Measurements from ENCODE around the gene LIME1.
A peak's percentile ranks its signal among the peaks of the same experiment; 100 is the strongest.

LIME1 gene

DNA sequence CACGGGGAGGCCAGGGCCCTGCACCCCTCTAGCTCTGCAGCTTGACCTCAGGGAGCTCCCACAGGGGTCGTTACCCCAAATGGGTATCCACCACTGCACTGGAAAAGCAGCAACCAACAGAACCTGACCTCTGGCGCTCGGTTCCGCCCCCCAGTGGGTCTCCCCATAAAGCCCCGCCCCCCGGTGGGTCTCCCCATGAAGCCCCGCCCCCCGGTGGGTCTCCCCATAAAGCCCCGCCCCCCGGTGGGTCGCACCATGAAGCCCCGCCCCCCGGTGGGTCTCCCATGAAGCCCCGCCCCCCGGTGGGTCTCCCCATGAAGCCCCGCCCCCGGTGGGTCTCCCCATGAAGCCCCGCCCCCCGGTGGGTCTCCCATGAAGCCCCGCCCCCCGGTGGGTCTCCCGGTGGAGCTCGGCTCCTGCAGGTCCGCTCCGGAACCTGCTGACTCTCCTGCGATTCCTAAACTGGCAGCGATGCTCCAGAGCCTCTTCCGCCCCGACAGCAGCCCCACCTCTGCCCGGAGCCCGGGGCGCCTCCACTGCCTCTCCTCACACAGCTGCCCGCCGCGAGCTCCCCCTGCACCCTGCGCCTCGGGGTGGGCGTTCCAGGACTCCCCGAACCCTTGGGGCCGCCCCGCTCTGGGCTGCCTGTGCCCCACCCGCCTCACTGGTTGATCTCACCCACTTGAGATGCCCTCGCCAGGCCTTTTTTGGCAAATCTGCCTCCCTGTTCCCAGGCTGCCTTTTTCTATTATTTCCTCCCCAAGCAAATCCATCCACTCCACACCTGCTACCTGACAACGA lies 15.2 kb downstream of the LIME1 start:
- no peak for DNase-seq

DNA sequence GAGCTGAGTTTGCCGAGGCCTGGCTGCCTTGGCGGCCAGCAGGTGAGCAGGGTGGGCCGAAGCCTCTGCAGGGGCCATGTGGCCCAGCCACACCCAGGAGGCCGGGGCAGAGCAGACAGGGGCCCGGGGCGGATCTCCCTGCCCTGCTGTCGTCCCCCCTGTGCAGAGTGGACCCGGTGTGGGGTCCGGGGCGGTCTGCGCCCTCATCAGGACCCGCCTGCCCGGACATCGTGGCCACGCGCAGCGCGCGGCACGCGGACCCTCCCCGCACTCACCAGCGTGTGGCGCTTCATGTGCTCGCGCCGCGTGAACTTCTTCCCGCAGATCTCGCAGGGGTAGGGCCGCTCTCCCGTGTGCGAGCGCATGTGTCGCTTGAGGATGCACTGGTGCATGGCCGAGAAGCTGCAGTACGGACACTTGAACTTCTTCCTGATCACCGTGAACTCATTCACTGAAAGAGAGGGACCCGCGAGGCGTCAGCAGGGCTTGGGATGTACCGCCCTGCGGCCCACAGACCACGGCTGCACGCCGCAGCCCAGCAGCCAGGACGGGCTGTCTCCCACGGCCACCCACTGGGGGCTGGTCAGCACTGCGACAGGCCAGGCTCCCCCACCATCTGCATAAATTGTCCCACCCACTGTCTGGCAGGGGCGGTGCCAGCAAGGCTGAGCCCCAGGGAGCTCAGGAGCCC lies 16.1 kb downstream of the LIME1 start:
- no peak for DNase-seq

DNA sequence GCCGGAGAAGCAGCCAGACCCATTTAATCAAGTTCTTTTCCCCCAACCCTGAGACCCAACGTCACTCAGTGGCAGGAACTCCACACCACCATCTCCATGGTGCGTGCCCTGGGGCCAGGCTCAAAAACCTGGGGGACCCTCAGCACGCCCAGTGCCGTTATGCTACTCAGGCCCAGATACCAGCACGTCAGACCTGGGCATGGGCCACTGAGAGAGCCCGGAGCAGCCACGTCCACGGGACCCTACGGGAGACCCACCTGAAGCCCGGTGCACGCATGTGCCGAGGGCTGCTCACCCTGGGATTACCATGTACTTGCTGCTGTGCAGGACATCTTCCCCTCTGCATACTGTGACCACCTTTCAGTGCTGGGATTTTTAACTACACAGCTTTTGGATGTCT lies 16.9 kb downstream of the LIME1 start:
- DNase-seq, result no peak

DNA sequence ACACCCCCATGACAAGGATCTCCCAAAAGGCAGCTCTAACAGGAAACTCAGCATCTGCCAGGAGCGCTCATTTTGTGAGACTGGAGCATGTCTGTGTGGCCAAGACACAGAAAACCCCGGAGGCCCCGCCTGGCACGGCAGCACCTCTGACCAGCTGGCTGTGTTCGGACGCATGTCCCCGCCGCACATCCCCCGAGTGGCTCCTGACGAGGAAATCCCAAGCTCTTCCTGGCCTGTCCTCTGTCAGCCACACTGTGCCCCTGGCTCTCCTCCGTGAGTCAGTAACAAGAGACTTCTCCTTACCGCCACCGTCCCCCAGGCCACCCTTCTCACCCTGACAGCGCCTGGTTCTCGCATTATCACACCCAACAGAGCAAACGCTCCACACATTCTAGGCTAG lies 17.5 kb downstream of the LIME1 start:
- DNase-seq, result no peak

DNA sequence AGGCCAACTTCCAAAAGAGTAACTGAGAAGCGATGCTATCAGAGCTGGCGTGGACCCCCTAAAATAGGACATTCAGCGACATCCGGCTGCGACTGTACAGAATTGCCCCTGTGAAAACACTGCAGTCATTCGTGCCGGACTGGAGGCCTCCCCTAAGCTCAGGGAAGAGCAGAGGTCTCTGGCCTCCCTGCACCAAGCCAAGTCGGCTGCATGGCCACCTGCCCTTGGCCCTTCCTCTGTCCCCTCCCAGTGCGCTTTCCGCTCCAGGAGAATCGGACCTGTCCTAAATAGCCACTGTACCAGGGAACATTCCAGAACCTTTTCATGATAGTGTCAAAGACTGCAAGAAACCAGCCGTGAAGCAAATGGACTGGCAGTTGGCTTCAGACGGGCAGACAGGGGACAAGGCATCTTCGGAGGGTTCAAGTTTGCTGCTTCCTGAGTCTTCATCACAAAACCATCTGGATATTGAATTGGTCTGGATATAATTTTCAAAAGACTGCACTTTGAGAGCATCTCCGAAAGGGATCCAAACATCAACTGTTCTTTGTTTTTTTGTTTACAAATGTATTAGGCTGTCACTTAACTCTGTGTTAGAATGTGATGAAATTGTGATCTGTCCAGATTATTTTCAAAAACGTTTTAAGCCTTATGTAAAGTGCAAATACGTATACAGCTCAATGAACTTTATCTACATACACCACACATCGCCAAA lies 19.6 kb downstream of the LIME1 start:
- no peak for DNase-seq

DNA sequence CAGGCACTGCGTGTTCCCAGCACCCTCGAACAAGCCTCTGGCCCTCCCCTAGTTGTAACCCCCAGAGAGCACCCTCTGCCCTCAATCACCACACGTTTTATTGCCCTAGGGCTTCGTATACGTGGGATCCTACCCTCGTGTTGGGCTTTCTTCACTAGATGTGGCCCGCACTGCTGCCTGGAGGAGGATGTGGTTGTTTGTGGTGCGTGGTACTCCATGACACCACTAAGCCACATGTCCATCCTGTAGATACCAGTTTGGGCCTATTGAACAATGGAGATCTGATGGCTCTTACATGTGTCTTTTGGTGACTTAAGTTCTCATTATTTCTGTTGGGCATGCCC lies 20.2 kb downstream of the LIME1 start:
- no peak for DNase-seq

DNA sequence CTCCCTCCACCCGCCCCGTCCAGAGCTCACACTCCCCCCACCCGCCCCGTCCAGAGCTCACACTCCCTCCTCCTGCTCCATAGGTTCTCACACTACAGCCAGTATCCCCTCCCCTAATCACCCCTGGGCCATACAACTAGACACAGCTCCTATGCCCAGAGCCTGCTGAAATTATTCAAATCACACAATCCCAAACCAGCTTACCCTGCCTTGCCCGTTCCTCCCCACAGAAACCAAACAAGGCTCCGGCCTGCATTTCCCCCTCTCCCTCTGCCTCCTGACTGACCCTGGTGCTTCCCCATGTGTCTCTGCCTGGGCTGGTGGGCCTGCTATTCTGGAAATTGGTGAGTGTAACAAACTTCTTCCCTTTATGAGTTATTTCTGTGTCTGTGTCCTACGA lies 21.7 kb downstream of the LIME1 start:
- DNase-seq, result no peak

DNA sequence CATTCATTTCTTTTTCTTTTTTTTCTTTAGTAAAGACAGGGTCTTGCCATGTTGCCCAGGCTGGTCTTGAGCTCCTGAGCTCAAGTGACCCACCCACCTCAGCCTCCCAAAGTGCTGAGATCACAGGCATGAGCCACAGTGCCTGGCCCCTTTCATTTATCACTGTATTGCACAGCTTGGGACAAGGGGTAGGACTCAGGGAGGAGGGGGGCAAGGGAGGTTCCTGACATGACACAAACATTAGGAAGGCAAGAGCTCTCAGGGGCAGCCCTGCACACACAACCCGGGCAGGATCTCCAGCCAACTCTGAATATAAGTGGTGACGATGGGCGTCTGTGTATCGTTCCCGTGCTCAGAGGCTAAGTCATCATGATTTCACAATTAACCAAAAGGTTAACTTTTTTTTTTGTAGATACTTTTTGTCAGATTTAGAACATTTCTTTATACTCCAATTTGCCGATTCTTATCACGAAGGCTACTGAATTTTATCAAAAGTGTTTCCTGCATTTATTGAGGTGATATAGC lies 23.0 kb downstream of the LIME1 start:
- DNase-seq, result no peak

DNA sequence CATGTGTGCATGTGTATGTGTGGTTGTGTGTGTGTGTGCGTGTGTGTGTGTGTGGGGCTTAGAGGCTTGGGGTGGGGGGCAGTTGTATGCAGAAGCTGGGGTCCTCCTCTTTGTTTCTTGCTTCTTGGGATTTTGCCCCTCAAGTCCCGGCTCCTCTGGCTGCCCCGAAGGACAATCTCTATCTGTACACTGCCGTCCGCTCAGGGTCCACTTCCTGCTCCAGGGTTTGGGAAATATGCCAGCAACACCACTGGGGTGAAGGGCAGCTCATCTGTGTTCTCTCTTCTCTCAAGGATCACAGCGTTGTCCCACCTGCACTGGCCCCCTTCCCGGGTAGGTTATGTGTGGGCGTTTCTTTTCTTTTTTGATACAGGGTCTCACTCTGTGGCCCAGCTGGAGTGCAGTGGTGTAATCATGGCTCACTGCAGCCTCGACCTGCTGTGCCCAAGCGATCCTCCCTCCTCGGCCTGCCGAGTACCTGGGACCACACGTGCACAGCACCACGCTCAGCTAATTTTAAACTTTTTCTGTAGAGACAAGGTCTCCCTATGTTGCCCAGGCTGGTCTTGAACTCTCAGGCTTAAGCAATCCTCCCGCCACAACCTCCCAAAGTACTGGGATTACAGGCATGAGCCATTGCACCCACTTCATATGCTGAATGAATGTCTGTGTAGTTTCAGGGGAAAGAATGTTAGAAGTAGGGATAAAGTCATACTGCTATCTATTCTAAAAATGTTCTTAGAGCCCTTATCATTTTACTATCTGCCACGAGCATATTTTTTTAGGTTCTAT lies 28.8 kb downstream of the LIME1 start:
- DNase-seq, result no peak

DNA sequence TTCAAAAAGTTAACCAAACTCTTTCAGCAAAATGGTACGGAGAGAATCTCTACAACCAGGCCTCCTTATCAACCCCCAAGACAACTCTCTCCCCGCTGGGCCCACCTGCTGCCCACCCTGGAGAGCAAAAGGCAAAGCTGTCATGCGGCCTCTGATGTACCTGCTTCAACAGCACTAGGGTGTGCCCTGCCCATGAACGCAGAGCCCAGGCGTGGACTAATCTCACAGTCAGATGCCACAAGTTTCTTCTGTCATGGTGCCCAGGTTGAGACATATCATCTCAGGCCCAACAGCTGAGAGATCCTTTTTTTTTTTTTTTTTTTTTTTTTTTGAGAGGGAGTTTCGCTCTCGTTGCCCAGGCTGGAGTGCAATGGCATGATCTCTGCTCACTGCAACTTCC lies 29.4 kb downstream of the LIME1 start:
- DNase-seq, result no peak

DNA sequence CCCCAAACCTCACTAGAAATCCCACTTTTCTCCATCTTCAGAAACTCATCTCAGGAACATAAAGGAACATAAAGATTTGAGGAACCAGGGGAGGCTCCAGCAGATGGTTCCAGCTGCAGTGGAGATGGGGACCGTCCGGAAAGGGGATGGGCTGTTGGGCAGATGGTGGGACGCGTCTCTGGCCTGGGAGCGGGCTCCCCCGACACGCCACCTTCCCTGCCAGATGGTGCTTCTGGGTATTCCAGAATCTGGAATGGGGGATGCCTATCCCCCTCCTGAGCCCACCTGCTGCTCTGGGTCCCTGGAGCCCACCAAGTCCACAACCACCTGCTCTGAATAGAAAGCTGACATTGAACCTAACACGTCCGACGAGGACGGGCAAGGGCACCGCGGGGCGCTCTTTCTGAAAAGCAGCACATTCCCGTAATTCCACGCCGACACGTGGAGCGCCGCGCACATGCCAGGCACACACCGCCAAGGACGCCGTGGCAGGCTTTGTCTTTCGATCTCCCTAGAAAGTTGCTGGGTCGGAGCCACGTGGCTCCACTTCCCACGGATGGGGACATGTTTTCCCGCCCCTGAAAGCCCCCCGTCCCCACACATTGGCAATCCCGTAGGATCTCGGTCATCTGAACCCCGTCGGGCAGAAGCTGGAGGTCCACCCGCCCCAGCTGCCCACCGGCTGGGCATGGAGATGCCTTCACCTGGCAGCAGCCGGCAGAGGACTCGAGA lies 30.4 kb downstream of the LIME1 start:
- peak; percentile 9 for DNase-seq

DNA sequence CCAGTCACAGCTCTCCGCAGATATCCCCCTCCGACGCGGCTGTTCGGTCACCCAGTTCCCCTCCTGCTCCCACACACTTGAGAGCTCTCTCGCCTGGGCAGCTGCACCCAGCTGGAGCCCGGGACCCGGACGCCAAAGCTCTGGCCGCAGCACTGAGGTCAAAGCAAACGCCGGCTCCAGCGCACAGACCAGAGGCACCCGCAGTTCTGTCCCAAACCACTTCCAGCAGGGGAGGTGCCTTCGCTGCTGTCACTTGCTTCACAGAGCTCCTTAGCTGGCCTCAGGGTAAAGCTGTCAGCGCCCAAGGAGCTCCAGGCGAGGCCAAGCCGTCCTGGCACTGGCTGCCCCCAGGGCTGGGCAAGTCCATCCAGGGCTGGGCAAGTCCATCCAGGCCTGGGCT lies 31.0 kb downstream of the LIME1 start:
- no peak for DNase-seq

DNA sequence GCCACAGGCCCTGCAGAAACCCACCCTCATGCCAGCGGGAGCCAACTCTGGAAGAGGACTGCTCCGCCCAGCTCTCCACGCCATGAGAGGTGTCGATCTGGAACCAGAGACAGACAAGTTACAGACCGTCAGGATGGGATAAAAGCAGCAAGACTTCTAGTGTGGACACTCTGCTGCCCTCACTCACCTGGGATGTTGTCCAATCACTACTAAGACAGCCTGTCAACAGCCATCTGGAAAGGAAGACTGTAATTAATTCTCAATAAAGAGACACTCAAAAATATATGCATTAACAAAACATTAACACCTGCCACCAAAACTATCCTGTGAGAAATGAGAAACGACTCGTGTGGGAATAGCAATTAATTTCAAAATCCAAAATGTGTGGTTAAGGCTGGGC lies 31.4 kb downstream of the LIME1 start:
- DNase-seq, result no peak

DNA sequence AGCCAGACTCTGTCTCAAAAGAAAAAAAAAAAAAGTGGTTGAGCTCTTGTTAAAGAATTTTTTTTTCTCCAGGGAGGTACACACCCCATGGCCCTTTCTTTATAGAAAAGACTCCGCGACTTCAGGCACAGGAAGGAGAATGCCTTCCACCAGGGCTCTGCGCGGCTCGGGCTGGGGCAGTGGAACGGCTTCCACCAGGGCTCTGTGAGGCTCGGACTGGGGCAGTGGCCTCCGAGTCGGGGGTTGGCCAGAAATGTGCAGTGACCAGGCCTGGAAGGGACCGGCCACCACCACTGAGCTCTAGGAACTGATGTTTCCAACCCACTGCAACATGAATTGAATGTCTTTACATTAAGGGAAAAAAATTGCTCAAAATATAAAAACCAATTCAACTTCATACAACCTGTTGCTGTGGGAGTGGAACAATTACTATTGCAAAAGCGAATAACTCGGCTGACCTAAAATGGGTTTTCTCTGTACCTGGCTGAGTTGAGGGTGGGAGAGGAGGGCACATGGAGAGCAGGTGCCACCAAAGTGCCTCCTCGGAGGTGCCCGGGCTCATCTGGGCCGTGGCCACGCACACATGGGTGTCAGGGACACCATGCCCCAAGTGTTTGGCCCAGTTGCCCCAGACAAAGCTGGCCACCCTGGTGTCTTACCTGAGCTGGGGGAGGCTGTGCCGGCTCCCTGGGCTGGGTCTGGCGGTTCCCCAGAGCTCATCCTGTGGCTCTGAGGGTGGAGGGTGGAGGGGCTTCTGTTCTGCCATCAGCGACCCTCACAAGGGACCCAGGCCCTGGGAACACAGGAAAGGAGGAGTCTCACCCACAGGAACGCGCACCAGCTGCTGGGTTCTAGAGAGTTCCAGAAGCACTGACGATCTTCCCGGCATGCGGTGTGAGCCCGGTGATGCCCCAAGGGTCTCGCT lies 32.4 kb downstream of the LIME1 start:
- DNase-seq, result no peak

DNA sequence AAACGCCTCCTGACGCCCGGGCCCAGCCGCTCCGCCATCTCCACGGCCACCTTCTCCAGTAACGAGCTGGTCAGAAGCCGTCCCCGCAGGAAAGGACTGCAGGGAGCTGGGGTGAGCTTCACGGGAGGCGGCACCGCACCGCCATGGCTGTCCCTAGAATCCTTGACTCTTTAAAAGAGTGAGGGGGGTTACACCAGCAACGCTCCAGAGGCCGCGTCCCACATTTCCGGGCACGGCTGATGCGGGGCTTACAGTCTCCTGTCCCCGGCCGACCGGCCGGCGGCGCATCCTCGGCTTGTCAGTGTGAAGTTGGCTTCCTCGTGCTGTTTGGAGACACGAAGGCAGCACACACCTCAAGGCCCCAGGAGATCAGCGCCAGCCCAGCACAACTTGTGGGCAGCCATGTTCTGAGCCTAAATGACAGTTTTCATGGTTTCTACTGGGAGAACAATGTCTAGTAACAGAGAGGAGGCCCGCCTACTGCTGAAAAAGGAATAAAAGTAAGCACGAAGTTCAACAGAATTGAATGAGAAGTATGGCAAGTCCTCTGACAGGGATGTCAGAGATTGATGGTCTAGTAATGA lies 33.5 kb downstream of the LIME1 start:
- DNase-seq, result no peak

DNA sequence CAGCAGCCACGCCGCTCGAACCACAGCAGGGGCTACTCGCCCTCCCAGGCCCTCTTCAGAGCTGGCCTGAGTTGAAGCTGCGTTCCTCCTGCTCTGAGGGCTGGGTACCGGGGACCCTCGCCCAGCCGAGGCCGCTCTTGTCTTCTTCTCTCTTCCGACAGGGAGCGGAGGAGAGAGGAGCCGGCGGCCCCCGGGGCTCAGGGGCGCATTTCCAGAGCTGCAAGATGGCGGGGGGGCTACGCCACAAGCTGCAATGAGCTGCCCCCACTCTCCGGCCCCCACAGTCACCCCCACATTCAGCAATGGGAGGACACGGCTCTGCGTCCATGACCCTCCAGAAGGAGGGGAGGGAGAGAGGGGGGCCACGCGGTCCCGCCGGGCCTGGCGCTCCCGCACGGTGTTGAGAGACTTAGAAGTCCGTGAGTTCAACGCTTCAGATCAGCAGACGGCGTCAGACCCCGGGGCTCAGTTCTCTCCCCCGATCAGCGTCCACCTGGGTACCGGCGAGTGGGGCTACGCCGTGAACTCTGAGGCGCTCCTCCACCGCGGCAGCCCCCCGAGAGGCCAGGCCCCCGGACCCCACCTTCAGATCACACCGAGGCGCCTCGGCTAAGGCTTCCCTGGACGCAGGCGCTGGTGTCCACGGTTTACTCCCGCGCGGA lies 34.7 kb downstream of the LIME1 start:
- DNase-seq, result no peak

DNA sequence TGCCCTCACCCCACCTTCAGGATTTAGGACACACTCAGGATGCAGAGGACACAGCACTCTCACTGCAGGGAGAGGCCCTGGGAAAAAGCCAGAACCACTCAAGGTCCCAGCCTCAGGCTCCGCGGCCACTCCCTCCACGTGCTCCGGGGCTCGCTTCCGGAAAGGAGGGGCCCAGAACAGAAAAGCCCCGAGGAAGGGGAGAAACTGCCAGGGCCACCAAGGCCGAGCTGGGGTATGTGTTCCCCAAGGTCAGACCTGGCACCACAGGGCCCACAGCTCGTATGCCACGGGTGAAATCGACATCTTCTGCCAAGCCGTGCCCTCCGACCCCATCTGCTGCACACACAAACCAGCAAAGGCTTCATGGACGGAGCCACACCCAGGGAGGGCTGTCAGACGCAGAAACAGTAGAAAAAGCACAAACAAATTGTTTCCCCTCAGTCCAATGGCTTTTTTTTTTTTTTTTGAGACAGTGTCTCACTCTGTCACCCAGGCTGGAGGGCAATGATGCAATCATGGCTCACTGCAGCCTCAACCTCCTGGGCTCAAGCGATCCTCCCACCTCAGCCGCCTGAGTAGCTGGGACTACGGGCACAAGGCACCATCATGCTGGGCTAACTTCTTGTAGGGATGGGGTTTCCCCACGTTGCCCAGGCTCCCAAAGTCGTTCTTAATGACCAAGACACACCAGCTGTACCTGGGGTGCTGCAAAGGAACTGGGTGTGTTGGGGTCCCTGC lies 36.5 kb downstream of the LIME1 start:
- DNase-seq, result no peak

DNA sequence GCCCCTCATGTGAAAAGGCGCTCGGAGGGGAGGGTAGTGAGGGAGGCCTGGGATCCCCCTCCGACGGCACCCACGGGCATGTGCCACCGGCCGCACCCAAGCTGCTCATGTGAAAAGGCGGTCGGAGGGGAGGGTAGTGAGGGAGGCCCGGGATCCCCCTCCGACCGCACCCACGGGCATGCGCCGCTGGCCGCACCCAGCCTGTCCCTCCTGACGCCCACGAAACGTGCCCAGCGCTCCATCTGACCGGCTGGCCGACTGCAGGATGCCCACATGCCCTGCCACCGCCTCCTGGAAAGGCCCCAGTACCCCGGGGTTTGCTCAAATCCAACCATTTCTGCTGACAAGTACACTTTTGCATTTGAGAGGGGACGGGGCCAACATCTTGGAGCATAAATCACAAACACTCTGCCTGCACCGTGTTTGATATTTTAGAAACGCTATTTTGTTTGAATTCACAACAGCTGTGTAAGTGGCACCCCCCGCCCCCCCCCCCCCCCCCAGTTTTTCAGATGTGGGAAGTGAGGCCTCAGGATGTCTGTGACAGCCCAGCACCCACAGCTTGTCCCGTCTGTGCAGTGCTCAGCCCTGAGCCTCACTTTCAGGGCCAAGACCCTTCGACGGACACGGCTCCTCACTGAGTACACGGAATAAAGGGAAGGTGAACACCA lies 37.2 kb downstream of the LIME1 start:
- DNase-seq, result no peak

DNA sequence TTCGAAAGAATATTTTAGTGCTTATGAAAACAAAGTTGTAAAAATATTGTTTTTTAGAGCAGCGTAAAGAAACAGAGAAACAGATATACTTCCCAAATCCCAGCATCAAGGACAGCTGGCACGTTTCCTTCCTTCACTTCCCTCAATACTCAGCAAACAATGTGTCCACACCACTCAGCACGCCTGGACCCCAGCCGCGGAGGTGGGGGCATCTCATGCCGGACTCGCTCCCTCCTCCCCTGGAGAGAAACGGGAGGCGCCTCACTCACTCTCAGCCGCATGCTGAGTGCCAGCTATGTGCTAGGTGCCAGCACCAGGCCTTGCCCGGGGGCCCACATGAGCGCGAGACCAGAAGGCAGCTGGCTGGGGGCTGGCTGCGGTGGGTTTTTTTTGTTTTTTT lies 37.8 kb downstream of the LIME1 start:
- DNase-seq, result peak; percentile 10

Measured in NCI-H1694 treated with DMSO at 0.1 percent for 48 hours (cell line).